HG03108 (cell line): ENCODE results near the gene FOXRED1.

Experiments used
- ATAC-seq: cut with Tn5 transposase; IDR thresholded peaks from one replicate; pipeline ENCODE4 v1.9.1; 2021; ENCODE audit warnings: moderate library complexity; ENCODE audit not compliant: unreplicated experiment

FOXRED1 gene

DNA sequence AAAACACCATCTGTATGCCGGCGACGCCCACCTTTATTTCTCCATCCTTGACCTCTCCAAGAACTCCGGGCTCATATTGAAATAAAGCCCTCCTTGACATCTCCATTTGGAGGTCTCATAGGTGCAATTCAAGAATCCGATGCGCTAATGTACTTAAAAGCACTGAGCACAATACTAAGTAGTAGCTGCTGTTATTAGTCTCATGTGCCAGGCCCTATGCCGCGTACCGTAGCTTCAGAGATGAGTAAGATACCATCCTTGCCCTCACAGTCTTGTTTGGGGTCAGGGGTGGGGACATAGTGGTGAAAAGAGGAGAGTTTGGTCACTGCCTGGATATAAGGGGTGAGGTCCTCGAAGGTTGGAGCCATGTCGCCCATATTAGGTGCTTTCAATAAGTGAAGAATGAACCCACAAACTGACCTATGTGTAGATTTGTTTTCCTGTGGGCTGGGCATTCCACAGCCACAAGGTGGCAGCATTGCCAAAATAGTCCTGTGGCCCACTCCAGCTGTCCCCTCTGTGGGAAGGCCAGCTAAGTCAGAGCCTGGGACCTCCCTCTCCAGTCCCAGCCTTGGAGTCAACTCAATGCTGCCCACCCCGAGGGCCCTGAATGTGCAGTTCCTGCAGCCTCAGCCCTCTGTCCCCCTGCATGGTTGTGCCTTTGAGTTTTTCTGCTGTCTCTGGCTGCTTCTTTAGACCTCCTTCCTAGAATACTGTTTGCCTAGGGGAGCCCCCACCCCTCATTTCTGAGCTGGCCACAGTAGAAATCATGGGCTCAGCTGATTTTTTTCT lies 41.4 kb downstream of the FOXRED1 start:
- ATAC-seq, result no peak

- ATAC-seq, result no peak
These were observed 42.0 kb downstream of the FOXRED1 start for GRCh38 chr11:126310992-126311310.

GRCh38 chr11:126311401-126312291 lies 42.7 kb downstream of the FOXRED1 start:
- ATAC-seq, result peak; percentile 67

GRCh38 chr11:126312961-126313360 lies 44.0 kb downstream of the FOXRED1 start:
- no peak for ATAC-seq

GRCh38 chr11:126313826-126314225 lies 44.9 kb downstream of the FOXRED1 start:
- ATAC-seq, result no peak

DNA sequence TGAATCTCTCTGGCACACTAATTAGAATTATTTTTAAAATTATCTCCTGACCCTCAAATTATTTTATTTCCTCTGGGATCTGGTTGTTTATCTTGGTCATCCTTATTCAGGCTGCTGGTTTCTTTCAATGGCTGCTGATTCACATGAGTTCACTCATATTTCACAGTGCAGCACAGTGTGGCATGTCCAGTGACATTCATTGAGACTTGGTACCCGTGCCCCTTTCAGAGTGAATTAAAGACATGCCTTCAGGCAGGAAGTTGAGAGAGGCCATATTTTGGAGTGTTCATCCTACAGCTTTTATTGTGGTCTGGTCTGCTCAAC lies 48.4 kb downstream of the FOXRED1 start:
- no peak for ATAC-seq

DNA sequence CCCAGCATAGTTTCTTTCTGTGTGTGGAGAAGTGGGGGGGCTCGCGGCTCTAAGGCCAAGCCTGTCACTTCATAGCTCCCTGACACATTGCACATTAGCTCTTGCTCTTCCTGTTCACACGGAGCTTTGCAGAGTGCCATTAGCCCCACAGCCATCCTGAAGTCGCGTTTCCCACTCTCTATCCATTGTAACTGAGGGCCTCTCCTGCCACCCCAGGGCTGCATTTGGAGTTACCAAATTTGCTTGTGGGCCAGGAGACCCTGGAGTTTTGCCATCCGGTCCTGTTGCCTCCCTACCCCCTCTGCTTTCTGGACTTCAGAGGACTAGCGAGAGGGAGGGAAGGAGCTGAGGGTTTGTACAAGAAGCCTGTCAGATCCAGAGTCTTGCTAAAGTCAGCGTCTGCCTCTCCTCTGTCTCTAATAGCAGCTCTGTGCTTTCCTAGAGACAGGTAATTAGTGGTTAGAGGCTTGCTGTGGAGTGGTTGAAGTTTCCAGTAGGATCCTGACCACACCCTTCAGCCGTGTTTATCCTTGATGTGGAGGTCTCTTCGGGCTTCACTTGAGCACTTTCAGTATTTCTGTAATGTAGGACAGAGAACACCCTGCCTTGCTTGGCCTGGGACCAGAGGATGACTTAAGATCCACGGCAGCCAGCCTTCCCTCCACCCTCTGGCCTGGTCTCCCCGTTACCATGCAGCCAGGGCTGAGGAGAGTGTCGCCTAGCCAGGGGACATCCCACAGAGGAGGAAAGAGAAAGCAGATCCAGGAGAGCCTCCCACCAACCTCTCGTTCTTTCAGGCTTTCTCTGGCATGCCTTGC lies 49.0 kb downstream of the FOXRED1 start:
- ATAC-seq, result peak; percentile 27

DNA sequence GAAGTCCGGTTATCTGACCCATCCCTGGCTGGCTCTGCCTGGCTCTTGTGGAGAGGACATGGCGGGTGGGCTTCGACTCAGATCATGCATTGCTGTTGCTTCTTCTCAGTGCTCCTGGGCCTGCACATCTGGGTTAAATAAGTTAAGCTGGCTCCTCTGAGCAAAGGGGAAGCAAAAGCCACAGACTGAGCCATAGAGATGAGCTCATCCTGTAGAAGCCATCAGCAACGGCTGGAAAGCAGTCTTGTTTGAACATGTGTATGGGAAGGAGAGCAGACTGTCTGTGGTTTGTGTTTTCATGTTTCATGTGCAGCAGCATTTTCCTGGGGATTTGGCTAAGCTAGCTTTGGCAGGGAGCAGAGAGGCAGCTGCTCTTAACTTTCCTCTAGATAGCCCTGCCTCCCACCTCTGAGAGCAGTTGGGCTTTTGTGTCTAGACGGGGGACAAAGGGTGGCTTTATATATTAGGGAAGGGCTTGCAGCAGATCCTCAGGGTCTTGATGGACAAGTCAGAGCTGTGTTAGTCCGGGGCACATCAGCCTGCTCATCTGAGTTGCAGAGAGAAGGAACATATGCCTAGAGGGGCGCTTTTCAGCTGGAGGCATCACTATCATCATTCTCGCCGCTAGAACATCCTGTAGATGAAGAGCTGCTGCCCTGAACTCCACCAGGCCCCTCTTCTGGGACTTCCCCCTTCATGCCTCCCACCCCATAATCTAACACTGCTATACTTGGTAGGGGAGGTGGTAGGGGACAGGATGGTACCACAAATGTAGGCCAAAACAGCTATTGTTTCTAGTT lies 49.8 kb downstream of the FOXRED1 start:
- peak; percentile 85 for ATAC-seq

GRCh38 chr11:126319374-126319740 lies 50.4 kb downstream of the FOXRED1 start:
- no peak for ATAC-seq

DNA sequence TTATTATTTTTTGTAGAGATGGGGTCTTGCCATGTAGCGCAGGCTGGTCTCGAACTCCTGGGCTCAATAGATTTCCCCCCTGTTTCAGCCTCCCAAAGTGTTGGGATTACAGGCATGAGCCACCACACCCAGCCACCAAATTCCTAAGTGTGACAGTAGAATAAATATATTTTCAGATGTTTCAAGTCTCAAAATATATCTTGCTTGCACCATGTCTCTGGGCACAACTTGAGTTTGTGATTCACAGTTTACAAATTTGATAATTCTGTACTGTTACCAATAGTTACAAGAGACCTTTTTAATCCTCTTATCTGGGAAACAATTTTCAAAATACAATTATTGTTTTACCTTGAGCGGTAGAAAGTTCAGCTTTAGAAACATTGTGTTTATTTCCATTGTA lies 54.0 kb downstream of the FOXRED1 start:
- no peak for ATAC-seq

DNA sequence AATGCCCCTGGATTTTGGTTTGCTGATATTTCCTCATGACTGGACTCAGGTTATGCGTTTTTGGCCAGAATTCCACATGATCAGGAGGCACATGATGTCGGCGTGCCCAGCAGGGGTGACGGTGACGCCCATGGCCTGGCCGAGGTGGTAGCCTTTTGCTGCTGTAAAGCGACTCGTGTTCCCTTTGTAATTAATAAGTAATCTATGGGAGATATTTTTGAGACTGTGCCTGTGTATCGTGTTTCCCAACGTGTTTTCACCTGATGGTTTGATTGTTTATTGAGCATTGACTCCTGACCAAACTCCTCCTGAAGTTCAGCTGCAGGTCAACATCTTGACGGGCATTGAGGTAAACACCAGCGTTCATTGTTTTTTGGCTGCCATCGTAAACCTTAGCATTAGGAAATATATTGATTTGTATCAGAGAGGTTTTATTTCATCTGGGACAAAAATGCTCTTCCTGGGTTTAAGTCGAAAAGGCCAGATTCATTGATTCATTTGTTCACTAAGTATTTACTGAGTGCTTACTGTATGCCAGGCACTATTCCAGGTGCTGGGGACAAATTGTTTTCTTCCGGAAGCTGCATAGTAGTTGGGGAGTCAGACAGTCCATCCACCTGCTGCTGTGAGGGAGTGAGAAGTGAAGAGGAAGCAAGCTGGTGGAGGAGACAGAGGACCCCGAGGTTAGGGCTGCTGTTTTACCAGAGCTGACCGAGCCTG lies 58.5 kb downstream of the FOXRED1 start:
- no peak for ATAC-seq
